Fibroblast of lung (primary cell): ENCODE data around the gene WFIKKN1. TPM values are rescaled to one million over a fixed set of nuclear protein-coding genes. Genes with fewer than 3 reads are reported as not detected.

Source experiments
- DNase-seq, 2 donors: peaks; one replicate each; pipeline versions ENCODE4 v3.0.0 to v3.0.0-alpha.2; 2010; ENCODE audit warnings: low read depth in 2 of 2
- H2AFZ ChIP-seq: 2 replicates; pipeline ENCODE4 v1.5.1; 2012; ENCODE audit warnings: low read length, control low read depth, inconsistent platforms
- H3K27ac ChIP-seq: 2 replicates; pipeline ENCODE4 v1.5.1; 2011; ENCODE audit warnings: low read length, control low read depth; ENCODE audit not compliant: insufficient read depth
- H3K27me3 ChIP-seq: 2 replicates; pipeline ENCODE4 v1.5.1; 2011; ENCODE audit warnings: mild to moderate bottlenecking, low read length; ENCODE audit not compliant: control insufficient read depth, insufficient read depth
- H3K36me3 ChIP-seq: 2 replicates; pipeline ENCODE4 v1.5.1; 2011; ENCODE audit warnings: low read length; ENCODE audit not compliant: control insufficient read depth, insufficient read depth
- H3K4me1 ChIP-seq: 2 replicates; pipeline ENCODE4 v1.5.1; 2011; ENCODE audit warnings: low read length; ENCODE audit not compliant: control insufficient read depth, insufficient read depth; ENCODE audit errors: extremely low read depth
- H3K4me2 ChIP-seq: 2 replicates; pipeline ENCODE4 v1.5.1; 2011; ENCODE audit warnings: low read length, control low read depth; ENCODE audit not compliant: insufficient read depth; ENCODE audit errors: extremely low read depth
- H3K4me3 ChIP-seq, 4 experiments: fragments of 200-600 bp in 1 of 4; sonication (generic) in 1 of 4; replicated peaks in 1 of 4; 2 replicates each; pipeline ENCODE4 v1.5.1; 2011 to 2016; ENCODE audit warnings: low read length in 4 of 4, low read depth in 3 of 4, mild to moderate bottlenecking in 3 of 4, control low read depth in 2 of 4, inconsistent platforms in 1 of 4, mixed read lengths in 1 of 4; ENCODE audit not compliant: insufficient read depth in 1 of 4; ENCODE audit errors: control extremely low read depth in 1 of 4
- H3K79me2 ChIP-seq: 2 replicates; pipeline ENCODE4 v1.5.1; 2012; ENCODE audit warnings: mild to moderate bottlenecking, low read length, inconsistent platforms; ENCODE audit not compliant: control insufficient read depth, insufficient read depth
- H3K9ac ChIP-seq: 2 replicates; pipeline ENCODE4 v1.5.1; 2011; ENCODE audit warnings: mild to moderate bottlenecking, low read length, control low read depth; ENCODE audit not compliant: insufficient read depth
- H3K9me3 ChIP-seq: 2 replicates; pipeline ENCODE4 v1.5.1; 2012; ENCODE audit warnings: low read depth, low read length; ENCODE audit not compliant: control insufficient read depth, insufficient read depth
- H4K20me1 ChIP-seq: 2 replicates; pipeline ENCODE4 v1.5.1; 2011; ENCODE audit warnings: low read length; ENCODE audit not compliant: control insufficient read depth, insufficient read depth; ENCODE audit errors: extremely low read depth
- CTCF ChIP-seq, 2 donors: IDR thresholded peaks in 1 of 2; conservative IDR thresholded peaks in 1 of 2; 1 replicate in 1 of 2; 2 replicates in 1 of 2; pipeline ENCODE4 v1.5.1; 2011 to 2012; ENCODE audit warnings: low read length in 2 of 2, control low read depth in 1 of 2, inconsistent platforms in 1 of 2, low read depth in 1 of 2, mild to moderate bottlenecking in 1 of 2
- EZH2 ChIP-seq: IDR thresholded peaks from 2 replicates; pipeline ENCODE4 v1.5.1; 2012; ENCODE audit warnings: low read length, control low read depth, mild to moderate bottlenecking; ENCODE audit errors: missing control alignments
- polyA plus RNA-seq, 2 donors: library from polyadenylated mRNA; depleted of rRNA in 1 of 2; stranded (reverse) in 1 of 2; unstranded in 1 of 2; fragments of >200 nt; gene quantifications; 2 replicates each; pipeline ENCODE4 v1.2.1, GENCODE V29; 2011 to 2012; ENCODE audit warnings: missing spikeins in 1 of 2
- total RNA-seq: library from RNA; depleted of rRNA; stranded (reverse); fragments of >200 nt; gene quantifications from 2 replicates; pipeline ENCODE4 v1.2.1, GENCODE V29; 2014

Gene WFIKKN1
- total and polyA plus RNA-seq, 2 donors (not counting 1 experiment from before 2014, with no cell fraction given): 0.17 TPM; not detected in 1

GRCh38 chr16:583470-583814, 47.3 kb upstream of the WFIKKN1 start:
- no peak overlapping the region for H3K27ac ChIP-seq
- no peak overlapping the region for H3K4me2 ChIP-seq
- no peak overlapping the region for H2AFZ ChIP-seq

DNA sequence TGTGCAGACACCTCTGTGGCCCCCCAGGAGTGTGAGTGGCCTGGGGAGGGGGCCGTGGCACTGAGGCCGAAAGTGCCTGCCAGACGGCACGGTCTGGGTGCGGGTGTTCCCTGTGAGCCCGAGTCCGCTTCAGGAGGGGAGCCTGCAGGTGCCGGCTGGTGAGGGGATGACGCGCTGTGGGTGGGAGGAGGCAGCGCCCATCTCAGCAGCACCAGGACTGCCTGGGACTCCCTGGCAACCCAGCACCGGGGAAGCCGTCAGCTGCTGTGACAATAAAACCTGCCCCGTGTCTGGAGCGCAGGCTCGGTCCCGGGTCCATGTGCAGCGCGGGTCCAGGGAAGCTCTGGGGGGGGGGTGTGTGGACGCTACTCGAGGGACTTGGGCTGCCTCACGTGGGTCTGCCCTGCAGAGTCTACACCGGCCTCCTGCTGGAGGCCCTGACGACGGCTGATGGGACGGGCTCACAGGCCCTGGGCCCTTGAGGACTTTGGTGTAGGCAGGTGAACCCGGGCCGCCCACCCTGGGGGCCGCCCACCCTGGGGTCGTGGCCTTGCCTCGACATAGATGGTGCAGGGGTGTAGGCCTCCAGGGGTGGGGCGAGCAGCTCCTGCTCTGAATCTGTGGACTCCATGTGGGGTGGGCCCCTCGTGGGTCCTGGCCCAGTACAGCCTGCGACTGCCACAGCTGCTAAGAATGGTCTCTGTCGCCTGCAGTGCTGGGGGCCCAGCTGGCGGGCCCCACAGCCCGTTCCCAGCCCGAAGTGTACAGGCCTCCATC, 46.8 kb upstream of the WFIKKN1 start:
- peaks cover 4% of the 10 kb centered on the region for H3K79me2 ChIP-seq
- no peak overlapping the region for H3K4me2 ChIP-seq
- H4K20me1 ChIP-seq: no peaks in the 10 kb centered on the region
- peaks cover 11% of the 10 kb centered on the region for H3K4me1 ChIP-seq
- H3K27me3 ChIP-seq: no peaks in the 10 kb centered on the region
- no peak overlapping the region for H3K4me3 ChIP-seq
- TF ChIP-seq EZH2: no peak
- TF ChIP-seq CTCF (conservative IDR thresholded peaks at IDR 0.05 in 1 of 2, IDR thresholded peaks at IDR 0.05 in 1 of 2; ENCODE audit: low read depth in 1 of 2, low read length in 2 of 2): no peak
- peaks cover 4% of the 10 kb centered on the region for H3K36me3 ChIP-seq
- no peak overlapping the region for H3K9ac ChIP-seq
- H2AFZ ChIP-seq: no peak overlapping the region
- no peak overlapping the region for H3K27ac ChIP-seq
- H3K9me3 ChIP-seq: no peaks in the 10 kb centered on the region
- DNase-seq: no peak

More at GRCh38 chr16:583470-583814, 47.3 kb upstream of the WFIKKN1 start:
- Histone ChIP-seq H3K4me1 (peaks cover 11% of the 10 kb centered on the region), H3K27me3 (no peaks in the 10 kb centered on the region), H3K9ac (no peak overlapping the region), H3K4me3 (no peak overlapping the region), H4K20me1 (no peaks in the 10 kb centered on the region), H3K9me3 (no peaks in the 10 kb centered on the region), H3K79me2 (peaks cover 4% of the 10 kb centered on the region), H3K36me3 (peaks cover 4% of the 10 kb centered on the region)
- TF ChIP-seq CTCF (conservative IDR thresholded peaks at IDR 0.05 in 1 of 2, IDR thresholded peaks at IDR 0.05 in 1 of 2; ENCODE audit: low read depth in 1 of 2, low read length in 2 of 2) (no peak), EZH2 (no peak)
- DNase-seq: no peak

DNA sequence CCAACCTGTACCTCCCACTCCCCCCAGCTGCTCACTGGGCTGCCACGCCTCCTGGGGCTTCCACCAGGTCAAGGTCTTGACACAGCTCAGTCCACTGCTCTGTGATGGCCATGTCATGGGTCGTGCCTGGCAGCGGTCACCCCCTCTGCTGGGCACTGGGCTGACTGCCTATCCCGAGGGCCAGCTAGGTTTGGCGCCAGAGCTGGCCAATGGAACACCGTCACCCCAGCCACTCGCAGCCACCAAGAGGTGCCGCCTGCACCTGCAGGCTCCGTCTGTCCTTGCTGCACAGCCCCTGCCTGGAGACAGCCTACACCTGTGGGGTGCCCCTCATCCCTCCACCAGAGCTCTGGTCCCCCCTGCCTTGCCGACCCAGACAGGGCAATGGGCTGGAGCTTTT, 45.4 kb upstream of the WFIKKN1 start:
- no peak overlapping the region for H3K4me3 ChIP-seq
- no peak overlapping the region for H3K4me2 ChIP-seq
- no peak for TF ChIP-seq EZH2
- TF ChIP-seq CTCF (conservative IDR thresholded peaks at IDR 0.05 in 1 of 2, IDR thresholded peaks at IDR 0.05 in 1 of 2; ENCODE audit: low read depth in 1 of 2, low read length in 2 of 2): no peak
- H3K27me3 ChIP-seq: no peaks in the 10 kb centered on the region
- peaks cover 11% of the 10 kb centered on the region for H3K4me1 ChIP-seq
- no peak overlapping the region for H3K9ac ChIP-seq
- DNase-seq: no peak
- no peak overlapping the region for H3K27ac ChIP-seq
- H2AFZ ChIP-seq: no peak overlapping the region
- H3K79me2 ChIP-seq: peaks cover 4% of the 10 kb centered on the region
- peaks cover 4% of the 10 kb centered on the region for H3K36me3 ChIP-seq
- H4K20me1 ChIP-seq: no peaks in the 10 kb centered on the region
- H3K9me3 ChIP-seq: no peaks in the 10 kb centered on the region
